HG02642 (cell line): ENCODE measurements around the gene SLC25A33.

Source experiments
- ATAC-seq: cut with Tn5 transposase; IDR thresholded peaks from one replicate; pipeline ENCODE4 v1.9.1; 2021; ENCODE audit warnings: mild to moderate bottlenecking; ENCODE audit not compliant: unreplicated experiment, poor library complexity

SLC25A33 gene

DNA sequence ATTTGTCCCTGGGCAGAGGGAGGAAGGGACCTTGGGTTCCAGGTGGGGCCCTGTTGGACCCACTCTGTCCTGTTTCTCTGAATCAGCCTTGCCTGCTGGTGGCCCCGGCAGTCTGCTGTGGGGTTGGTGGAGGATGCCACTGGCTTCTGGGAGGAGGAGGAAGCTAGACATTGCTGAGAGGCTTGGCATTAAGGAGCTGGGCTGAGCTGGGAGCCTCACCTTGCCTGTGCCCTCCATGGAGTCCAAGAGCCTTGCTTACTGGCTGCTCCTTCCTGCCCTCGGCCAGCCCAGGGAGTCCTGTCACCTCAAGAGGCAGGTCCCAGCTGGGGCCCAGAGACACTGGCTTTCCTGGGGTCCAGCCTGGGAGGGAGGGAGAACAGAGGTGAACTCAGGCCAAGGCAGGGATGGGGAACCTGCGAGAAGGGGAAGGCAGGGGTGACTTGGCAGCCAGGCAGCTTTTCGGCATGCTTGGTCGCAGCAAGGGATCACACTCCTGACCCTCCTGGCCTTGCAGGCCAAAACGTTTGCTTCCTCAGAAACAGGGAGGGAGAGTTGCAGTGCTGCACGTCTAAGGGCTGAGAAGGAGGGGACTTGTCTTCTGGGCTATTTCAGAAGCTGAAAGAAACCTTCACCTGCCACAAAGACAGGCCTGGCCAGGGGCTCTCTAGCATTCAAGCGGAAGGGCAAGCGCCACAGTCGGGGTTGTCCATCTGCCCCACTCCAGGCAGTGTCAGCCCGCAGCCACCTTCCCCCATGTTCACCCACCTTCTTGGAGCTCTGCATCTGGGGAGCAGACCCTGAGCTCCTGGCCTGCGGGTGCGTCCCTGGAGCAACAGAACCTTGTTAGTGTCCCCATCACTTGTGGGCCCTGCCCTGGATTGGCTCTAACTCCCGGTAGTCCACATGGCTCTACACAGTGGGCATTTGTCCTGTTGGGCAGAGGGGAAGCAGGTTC lies 58.4 kb downstream of the SLC25A33 start:
- no peak for ATAC-seq

DNA sequence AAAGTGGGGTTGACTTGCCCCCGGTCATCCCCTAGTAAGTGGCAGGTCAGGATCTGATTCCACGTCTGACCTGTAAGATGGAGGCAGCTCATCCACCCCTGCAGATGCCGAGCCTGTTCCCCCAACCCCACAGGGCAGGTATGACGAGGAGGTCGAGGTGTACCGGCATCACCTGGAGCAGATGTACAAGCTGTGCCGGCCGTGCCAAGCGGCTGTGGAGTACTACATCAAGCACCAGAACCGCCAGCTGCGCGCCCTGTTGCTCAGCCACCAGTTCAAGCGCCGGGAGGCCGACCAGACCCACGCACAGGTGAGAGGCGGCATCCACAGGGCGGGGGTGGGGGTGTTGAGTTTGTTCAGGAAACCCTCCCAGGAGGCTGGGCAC lies 59.0 kb downstream of the SLC25A33 start:
- no peak for ATAC-seq

DNA sequence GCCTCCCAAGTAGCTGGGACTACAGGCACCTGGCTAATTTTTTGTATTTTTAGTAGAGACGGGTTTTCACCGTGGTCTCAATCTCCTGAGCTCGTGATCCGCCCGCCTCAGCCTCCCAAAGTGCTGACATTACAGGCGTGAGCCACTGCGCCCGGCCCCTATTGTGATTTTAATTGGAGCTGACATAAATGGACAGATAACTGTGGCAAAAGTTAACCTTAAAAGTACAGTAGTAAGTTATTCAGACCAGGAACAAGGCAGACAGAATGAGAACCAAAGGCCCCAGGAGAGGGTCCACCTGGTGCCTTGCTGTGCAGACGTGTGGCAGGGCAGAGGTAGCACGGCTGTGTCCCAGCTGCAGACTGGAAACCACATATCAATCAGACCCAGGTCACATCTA lies 60.5 kb downstream of the SLC25A33 start:
- no peak for ATAC-seq

DNA sequence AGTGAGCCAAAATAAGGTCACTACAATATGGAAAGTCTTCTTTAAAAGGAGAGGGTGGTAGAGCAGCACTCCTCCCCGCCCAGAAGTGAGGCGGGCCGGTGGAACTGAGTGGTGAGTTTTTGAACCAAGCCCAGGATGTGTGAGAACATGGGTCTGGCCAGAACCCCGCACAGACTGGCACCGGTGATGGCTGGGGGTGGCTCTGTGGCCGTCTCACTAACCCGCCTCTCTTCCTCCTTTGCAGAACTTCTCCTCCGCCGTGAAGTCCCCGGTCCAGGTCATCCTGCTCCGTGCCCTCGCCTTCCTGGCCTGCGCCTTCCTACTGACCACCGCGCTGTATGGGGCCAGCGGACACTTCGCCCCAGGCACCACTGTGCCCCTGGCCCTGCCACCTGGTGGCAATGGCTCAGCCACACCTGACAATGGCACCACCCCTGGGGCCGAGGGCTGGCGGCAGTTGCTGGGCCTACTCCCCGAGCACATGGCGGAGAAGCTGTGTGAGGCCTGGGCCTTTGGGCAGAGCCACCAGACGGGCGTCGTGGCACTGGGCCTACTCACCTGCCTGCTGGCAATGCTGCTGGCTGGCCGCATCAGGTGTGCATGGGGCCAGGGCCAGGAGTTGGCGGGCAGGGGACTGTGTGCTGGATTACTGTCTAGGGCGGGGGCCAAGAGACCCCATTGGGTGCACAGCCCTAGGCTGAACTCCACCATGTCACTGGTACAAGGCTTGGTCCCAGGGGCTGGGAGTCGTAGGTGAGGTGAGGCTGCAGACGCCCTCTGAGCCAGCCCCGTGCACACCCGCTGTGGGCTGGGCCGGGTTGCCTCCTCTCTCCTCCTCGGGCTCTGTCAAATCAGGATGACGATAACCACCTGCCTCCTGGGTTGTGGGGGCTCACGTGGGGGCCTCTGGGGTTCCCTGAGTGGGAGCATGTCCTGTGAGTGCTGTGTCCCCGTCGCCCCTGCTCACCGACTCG lies 61.9 kb downstream of the SLC25A33 start:
- ATAC-seq, result no peak

DNA sequence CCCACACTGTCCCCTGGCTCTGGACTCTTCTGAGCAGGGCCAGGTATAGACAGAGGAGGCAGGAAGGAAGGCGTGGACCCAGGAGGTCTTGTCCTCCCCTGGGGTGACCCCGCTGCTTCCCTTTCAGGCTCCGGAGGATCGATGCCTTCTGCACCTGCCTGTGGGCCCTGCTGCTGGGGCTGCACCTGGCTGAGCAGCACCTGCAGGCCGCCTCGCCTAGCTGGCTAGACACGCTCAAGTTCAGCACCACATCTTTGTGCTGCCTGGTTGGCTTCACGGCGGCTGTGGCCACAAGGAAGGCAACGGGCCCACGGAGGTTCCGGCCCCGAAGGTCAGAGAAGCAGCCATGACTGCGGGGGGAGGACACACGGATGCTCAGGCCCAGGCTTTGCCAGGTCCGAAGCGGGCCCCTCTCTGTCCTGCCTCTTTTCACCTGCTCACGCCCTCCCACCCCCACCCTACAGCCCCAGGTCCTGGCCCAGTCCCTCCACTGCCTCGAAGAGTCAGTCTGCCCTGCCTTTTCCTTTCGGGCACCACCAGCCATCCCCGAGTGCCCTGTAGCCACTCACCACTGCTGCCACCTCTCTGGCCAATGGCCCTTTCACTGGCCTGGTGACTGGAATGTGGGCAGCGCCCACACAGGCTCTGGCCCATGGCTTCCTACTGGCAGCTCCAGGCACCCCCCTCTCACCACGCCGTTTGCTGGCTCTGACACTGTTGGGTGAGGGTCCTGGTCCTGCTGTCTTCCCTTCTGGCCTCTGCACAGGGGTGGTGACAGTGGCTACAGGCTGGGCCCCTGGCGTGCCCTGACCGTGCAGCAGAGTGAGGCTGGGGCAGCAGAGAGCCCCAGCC lies 62.9 kb downstream of the SLC25A33 start:
- ATAC-seq, result no peak

DNA sequence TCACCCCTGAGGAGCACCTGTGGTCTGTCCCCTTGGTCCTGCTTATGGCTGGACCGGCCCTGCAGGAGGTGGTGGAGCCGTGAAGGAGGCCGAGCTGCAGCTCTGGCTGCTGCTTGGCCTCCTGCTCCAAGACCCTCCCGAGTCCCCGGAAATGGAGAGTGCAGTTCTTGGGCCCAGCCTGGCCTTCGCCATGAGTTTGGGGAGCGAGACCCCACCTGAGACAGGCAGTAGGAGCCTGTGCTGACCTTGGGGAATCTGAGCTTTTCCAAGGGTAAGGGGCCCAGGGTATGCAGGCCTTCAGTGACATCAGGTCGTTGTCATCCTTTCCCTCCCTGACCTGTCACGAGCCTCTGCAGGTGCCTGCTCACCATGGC lies 63.5 kb downstream of the SLC25A33 start:
- no peak for ATAC-seq

DNA sequence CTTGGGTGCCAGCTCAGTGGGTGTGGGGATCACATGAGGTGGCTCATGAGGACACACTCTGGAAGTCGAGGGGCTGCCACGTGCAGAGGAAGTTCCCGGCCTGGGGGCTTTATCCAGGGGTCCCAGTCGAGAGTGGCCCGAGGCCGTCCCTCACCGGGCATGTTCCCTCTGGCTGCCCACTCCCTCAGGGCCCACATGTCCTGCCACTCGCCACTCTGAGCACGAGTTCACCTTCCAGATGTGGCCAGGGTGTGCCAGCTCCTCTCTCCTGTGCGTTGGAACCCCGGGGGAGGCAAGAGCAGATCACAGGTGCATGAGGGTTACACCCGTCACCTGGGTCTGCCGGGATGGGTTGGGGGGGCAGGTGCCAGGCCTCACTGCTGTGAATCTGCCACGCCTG lies 64.0 kb downstream of the SLC25A33 start:
- no peak for ATAC-seq

DNA sequence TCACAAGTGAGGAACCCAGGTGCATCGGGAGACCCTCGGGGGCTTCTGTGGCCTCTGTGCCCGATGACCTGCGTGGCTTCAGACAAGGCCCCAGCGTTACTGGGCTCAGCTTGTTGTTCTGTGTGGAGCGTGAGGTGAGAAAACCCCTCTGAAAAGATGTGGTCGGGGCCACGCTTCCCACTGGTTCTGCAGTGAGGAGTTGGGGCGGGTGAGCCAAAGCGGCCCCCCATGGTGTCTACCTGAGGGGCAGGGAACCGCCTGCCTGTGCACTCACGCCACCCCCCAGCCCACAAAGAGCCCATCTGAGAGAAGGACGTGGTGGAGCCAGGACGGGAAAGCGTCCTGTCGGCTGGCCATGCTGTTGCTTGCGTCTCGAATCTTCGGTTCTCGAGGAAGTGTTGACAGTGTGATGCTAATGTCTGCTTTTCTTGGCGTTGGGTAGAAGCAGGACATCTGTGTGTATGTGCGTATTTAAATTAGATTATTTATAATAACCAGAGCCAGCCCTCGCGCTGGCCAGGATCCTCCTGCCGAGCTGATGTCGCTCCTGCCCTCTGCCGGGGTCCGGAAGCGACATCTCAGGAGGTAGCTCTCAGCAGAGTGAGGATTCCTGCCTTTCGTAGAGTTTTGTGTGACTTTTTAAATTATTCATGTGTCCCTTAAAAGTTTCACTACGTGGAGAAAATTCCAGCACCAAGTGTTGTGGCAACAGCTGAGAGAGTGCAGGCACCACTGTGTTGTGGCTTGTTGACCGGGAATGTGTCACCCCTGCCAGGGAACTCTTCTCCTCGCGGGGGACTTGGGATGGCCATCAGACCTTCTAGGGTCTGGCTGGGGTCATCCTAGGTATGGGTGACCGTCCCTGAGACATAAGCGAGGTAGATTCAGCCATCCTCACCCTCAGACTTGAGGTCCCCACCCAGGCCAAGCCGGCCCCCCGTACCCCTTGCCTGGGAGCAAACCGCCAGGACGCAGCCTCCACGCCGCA lies 64.8 kb downstream of the SLC25A33 start:
- no peak for ATAC-seq

DNA sequence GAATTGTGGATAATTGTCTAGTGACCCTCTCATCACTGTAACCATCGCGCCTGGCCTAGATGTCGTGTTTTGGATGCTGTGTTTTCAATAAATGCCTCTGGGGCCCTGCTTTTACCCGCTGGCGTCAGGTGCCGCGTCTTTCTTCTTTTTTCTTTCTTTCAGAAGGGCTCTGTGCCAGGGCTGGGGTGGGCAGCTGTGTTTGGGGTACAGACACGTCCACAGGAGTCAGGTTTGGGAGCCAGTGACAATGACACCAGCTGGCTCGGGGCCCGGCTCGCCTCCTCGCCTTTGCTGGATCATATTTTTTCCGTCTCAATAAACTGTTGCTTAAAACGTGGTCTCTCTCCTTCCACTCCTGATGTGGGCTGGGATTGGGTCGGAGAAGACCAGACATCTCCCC lies 65.6 kb downstream of the SLC25A33 start:
- no peak for ATAC-seq

DNA sequence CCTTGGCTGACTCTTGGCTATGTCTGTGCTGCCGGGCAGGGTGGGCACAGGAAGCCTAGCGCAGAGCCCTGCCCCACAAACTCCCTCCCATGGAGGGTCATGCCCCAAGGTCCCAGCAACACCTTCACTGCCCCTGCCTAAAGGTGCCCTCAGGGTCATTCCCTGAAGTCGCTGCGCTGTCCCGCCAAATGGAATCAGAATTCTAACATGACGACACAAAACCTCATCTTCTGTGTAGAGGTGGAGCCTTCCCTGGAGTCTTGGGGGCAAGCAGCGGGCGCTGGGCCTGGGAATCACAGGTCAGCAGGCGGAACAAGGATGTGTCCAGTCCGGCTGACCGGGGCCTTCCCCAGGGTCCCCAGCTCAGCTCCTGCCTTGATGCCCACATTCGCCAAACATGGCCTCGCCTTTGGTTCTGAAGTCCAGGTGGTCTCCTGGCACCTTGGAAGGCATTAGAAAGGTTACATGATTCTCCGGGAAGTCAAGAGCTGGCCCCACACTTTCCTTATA lies 66.7 kb downstream of the SLC25A33 start:
- ATAC-seq, result no peak

DNA sequence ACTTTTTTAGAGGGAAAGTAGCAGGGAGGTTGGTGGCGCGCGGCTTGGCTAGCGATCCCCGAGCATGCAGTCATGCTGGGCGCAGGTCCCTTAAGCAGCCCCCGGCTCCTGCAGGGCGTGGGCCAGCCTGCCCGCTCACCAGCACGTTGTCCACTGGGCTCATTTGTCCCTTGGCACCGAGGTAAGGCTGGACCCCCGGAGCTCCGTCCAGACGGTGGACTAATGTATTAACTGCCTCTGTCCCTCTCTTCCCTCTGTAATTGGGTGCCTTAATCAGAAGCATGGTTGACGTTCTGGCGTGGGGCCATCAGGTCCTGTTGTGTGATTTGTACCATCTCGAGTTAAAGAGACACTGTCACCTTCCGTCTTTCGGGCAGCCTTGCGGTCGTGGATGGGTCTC lies 67.2 kb downstream of the SLC25A33 start:
- no peak for ATAC-seq

DNA sequence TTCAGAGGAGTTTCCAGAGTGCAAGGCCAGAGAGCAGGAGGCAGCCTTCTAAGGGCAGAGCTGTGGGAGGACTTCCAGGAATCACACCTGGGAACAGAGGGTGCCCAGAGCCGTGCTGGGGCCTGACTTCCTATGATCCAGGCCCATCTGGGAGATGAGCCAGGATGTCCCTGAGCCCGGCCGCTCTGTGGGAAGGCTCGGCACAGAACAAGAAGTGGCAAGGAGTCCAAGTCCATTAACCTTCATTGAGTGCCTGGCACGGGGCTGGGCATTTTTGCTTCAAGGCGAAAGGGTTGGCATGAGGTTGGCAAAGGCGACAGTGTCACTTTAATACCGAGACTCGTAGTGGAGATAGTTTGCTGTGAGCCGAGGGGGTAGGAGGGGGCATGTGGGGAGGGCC lies 67.7 kb downstream of the SLC25A33 start:
- ATAC-seq, result no peak

DNA sequence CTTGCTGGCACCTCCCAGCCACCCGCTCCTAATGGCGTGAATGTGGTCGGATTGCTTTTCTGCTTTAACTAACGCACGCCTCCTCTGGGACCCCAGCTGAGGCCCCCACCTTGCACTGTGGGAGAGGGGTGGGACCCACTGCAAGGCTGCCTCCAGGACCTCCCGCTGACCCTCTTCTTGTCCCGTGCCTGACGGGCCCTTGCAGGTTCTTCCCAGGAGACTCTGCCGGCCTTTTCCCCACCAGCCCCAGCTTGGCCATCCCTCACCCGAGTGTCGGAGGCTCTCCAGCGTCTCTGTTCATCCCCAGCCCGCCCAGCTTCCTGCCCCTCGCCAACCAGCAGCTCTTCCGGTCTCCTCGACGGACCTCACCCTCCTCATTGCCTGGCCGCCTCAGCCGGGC lies 68.1 kb downstream of the SLC25A33 start:
- ATAC-seq, result no peak

DNA sequence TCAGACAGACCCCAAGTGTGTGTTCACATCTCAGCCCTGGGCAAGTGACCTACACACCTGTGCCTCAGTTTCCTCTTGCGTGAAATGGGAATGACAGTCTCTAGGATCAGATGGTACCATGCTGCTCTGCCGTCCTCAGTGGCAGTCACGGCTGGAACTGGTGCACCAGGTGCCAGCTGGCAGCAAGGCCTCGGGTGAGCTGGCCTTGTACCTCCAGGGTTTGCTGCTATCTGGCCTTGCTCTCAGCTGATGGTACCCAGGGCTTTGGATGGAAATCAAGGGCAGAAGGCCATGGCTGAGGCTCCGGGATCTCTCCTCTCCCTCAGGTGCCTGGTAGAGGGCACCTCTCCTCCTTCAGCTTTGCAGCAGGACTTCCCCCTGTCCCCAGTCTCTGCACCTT lies 70.7 kb downstream of the SLC25A33 start:
- ATAC-seq, result no peak

DNA sequence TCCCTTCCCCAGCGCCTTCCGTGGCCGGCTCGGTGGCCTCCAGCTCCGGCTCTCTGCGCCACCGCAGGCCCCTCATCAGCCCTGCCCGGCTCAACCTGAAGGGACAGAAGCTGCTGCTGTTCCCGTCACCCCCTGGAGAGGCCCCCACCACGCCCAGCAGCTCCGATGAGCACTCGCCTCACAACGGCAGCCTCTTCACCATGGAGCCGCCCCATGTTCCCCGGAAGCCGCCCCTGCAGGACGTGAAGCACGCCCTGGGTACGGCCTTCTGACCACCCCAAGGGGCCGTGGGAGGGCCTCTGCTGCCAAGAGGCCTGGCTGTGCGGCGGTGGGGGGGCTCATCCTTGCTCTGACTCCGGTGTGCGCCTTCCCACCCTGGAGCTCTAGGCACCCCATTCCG lies 71.3 kb downstream of the SLC25A33 start:
- no peak for ATAC-seq

DNA sequence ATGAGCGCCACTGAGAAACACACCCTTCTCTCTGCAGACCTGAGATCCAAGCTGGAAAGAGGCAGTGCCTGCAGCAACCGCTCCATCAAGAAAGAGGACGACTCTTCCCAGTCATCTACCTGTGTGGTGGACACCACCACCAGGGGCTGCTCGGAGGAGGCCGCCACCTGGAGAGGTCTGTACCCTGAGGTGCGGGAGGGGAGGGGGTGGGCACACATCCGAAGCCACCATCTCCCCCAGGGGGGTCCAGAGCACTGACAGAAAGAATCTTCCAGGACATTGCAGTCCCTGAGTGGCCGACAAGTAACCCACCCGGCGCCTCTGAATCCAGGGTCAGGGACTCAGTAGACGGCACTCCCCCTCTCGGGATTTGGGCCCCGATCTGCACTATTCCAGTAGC lies 72.5 kb downstream of the SLC25A33 start:
- no peak for ATAC-seq

DNA sequence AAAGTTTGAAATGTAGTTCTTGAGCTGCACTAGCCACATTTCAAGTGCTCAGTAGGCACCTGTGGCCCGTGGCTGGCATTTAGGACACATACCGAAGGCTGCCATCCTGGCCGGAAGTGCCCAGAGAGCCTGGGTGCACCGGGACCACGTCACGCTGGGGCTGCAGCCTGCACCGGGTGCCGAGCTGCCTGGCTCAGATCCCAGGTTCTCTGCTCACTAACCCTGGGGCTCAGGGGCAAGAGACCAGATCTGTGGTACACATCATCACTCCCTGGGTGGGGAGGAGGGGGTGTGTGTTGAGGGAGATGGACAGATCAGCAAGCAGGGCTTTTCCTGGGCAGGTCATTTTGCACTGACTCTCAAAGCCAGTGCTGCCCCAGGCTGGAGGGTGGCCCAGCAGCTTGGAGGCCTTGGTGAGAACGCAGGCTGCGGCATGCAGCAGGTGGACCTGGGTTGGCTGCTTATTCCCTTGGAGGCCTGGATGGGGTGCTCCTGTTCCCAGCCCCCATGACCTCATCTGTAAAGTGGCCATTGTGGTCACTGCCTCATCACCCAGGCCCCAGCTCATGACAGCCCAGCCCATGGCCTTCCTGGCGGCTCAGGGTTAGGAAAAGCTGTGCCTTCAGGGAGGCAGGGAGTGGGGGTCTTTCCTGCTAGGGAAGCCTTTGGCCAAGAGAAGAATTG lies 73.0 kb downstream of the SLC25A33 start:
- ATAC-seq, result no peak

DNA sequence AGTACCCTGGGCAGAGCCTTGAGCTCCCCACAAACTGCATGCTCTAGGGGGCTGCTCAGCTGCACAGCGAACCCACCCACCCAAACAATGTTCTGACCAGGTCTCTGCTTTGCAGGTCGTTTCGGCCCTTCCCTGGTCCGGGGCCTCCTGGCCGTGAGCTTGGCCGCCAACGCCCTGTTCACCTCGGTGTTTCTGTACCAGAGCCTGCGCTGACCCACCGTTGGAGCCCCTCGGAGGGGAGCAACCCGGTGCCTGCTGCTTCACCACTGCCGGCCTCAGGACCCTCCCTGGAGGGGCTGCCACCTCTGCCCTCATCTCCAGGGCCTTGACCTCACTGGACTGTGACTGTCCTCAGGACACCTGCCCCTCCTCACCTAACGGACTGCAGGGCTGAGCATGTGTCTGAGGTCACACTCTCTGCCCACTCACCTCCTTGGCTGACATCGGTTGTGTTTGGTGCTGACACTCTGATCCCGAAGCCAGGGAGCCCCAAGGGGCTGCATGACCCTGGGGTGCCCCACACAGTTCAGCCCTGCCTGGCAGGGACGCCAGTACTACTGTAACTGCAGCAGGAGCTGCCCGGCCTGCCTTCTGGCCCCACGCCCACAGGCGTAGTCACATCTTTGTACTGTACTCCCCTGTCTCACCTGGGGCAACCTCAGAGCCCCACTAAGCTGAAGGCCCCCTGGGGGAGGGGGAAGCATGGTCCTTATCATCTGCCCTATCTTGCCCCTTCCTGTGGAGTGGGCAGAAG lies 73.8 kb downstream of the SLC25A33 start:
- no peak for ATAC-seq
